Dedifferentiated amniotic fluid mesenchymal stem cell (primary cell): ENCODE data around the gene IRF7.

ENCODE experiments used
- DNase-seq: peaks from one replicate; pipeline ENCODE4 v3.0.0-alpha.2; 2016; ENCODE audit errors: extremely low spot score

The IRF7 gene

DNA sequence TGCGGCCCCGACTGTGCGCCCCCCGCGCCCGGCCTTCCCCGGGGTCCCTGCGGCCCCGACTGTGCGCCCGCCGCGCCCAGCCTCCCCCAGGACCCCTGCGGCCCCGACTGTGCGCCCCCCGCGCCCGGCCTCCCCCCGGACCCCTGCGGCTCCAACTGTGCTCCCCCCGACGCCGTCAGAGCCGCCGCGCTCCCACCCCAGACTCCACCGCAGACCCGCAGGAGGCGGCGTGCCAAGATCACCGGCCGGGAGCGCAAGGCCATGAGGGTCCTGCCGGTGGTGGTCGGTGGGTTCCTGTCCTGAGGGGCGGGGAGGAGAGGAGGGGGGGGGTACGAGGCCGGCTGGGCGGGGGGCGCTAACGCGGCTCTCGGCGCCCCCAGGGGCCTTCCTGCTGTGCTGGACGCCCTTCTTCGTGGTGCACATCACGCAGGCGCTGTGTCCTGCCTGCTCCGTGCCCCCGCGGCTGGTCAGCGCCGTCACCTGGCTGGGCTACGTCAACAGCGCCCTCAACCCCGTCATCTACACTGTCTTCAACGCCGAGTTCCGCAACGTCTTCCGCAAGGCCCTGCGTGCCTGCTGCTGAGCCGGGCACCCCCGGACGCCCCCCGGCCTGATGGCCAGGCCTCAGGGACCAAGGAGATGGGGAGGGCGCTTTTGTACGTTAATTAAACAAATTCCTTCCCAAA is 24.4 kb upstream of the IRF7 start:
- DNase-seq, result no peak

DNA sequence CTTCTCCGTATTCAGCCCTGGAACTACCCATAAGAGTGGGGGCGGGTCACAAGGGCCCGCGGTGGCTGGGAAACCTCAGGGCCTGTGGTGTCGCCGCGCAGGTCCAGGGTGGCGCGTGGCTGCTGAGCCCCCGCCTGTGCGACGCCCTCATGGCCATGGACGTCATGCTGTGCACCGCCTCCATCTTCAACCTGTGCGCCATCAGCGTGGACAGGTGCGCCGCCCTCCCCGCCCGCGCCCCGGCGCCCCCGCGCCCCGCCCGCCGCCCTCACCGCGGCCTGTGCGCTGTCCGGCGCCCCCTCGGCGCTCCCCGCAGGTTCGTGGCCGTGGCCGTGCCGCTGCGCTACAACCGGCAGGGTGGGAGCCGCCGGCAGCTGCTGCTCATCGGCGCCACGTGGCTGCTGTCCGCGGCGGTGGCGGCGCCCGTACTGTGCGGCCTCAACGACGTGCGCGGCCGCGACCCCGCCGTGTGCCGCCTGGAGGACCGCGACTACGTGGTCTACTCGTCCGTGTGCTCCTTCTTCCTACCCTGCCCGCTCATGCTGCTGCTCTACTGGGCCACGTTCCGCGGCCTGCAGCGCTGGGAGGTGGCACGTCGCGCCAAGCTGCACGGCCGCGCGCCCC is 23.7 kb upstream of the IRF7 start:
- DNase-seq, result no peak

DNA sequence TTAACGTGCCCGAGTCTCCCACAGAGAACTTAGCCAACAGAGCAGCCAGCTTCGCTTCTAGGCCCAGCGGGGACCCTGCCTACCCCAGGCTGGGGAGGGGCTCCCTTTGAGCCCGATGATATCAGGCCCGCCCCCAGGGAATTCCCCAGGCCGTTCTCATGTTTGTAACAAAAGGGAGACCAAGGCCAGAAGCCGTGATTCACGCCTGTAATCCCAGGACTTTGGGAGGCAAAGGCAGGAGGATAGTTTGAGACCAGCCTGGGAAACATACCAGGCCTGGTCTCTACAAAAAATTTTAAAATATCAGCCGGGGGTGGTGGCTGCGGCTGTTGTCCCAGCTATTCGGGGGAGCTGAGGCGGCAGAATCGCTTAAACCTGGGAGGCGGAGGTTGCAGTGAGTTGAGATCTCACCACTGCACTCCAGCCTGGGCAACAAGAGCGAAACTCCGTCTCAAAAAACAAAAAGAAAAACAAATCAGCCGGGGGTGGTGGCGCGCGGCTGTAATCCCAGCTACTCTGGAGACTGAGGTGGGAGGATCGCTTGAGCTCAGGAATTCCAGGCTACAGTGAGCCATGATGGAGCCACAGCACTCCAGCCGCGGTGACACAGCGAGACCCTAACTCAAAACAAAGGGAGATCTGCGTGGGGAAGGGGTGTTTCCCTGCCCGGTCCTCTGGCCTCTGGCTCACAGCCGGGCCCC is 23.0 kb upstream of the IRF7 start:
- no peak for DNase-seq

DNA sequence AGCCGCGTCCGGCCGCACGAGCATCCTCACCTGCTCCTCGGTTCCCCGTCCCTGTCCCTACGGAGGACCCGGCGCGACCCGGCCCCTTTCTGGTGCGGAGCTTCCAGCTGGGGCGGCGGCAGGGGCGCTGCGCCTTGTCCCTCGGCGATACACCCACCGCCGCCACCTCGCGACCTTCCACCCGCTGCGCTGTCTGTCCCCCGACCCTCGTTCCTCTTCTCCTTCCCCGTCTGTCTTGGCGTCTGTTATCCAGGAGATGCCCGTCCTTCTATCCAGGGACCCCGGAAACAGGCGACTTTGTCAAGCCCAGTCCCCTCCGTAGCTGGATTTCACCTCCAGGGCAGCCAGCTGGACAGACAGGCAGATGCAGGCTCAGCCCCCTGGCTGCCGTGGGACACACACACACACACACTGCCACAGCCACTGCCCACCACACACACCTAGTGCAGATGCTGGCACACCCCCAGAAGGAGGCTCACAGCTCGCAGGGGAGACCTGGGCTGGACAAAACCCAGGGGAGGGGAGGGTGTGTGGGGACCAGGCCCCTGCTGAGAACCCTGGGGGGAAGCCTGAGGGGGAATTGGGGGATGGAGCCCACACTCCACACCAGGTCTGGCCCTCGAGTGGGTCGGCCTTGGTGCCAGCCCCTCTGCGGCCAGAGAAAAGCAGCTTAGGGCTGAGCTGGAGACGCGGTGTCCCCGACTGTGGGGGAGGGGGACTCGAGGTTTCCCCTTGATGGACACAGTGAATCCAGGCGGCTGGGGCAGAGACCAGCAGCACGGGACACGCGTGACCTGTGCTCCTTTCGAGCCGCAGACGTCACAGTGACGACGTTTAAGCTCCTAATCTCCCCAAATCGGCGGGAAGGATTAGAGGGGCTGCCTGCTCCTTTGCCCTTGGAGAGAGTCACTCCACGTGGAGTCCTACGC is 22.1 kb upstream of the IRF7 start:
- no peak for DNase-seq

DNA sequence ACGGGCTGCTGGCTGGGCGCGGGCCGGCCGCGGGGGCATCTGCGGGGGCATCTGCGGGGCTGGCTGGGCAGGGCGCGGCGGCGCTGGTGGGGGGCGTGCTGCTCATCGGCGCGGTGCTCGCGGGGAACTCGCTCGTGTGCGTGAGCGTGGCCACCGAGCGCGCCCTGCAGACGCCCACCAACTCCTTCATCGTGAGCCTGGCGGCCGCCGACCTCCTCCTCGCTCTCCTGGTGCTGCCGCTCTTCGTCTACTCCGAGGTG is 21.5 kb upstream of the IRF7 start:
- DNase-seq, result no peak

DNA sequence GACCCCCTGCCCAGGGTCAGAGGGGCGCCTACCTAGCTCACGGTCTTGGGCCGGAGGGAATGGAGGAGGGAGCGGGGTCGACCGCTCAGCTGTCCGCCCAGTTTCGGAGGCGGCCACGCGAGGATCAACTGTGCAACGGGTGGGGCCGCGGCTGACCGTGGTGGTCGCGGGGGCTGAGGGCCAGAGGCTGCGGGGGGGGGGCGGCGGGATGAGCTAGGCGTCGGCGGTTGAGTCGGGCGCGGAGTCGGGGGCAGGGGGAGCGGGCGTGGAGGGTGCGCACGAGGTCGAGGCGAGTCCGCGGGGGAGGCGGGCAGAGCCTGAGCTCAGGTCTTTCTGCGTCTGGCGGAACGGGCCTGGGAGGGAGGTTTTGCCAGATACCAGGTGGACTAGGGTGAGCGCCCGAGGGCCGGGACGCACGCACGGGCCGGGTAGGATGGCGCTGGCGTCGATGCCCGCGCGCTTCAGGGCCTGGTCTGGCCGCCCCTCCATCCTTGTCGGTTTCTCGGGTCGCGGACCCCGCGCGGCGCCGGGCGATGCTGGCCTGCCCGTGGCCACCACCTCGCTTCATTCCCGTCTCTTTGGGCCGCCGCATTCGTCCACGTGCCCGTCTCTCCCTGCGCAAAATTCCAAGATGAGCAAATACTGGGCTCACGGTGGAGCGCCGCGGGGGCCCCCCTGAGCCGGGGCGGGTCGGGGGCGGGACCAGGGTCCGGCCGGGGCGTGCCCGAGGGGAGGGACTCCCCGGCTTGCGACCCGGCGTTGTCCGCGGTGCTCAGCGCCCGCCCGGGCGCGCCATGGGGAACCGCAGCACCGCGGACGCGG is 21.0 kb upstream of the IRF7 start, which contains the start of gene DRD4:
TSS of gene DRD4 (plus strand) at position 759 of the 822 bp plus-strand sequence. CDS start at position 795, 36 bp downstream.
- DNase-seq, result no peak

DNA sequence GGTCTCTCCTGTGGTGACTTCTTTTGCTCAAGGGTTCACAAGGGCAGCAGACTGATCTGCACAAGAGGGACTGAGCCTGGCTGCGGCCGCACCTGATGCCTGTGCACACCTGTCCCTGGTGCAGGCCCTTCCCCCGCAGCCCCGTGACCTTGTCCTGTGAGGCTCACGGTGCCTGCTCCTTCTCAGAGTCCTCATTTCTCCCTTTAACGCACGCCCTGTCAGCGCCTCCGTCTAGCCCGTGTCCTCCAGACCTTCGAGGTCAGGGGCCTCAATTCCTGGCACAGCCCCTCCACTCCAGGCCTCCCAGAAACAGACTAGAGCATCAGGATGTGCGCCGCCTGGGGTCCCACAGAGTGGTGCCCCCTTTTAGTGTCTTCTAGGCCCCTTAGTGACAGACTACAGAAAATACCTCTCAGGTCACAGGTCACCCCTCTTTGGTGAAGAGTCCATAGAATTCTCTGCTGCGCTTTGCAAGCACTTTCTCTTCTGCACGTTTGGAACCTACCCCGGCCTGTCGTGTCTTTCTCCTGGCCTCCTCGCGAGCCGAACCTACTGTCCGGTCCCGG is 20.3 kb upstream of the IRF7 start:
- no peak for DNase-seq

DNA sequence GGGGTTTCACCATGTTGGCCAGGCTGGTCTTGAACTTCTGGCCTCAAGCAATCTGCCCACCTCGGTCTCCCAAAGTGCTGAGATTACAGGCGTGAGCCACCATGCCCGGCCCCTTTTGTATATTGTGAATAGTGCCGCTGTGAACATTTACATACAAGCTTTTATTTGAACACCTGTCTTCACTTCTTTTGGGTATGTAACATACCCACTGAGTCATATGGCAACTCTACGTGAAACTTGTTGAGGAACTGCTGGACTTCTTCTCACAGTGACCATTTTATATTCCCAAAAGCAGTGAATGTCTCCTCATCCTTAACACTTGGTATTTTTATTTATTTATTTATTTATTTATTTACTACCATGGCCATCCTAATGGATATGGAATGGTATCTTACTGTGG is 15.1 kb upstream of the IRF7 start:
- no peak for DNase-seq

DNA sequence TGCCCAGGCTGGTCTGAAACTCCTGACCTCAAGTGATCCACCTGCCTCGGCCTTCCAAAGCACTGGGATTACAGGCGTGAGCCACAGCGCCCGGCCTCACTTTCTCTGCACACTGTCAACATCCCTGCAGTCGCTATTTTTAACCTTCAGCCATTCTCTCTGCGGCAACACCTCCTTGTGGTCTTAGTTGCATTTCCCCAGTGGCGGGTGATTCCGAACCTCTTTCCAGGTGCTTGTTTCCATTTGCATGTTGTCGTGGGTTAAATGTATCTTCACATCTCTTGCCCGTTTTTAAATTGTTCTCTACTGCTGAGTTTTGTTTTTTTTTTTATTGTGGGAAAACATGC is 13.5 kb upstream of the IRF7 start:
- DNase-seq, result no peak

DNA sequence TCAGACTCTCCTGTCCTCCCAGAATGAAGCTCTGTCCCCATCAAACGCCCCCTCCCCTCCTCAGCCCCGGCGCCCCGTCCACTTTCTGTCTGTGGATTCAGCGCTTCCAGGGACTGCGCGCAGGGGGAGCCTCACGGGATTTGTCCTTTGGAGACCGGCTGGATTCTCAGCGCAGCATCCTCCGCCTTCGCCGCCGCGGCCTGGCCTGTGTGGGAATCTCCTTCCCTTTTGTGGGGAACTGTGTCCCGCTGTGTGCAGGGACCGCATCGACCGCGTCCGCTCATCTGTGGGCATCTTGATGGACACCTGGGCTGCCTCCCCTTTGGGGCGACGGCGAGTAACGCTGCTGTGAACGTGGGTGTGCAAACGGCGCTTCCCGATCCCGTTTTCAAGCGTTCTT is 12.3 kb upstream of the IRF7 start:
- DNase-seq, result no peak

DNA sequence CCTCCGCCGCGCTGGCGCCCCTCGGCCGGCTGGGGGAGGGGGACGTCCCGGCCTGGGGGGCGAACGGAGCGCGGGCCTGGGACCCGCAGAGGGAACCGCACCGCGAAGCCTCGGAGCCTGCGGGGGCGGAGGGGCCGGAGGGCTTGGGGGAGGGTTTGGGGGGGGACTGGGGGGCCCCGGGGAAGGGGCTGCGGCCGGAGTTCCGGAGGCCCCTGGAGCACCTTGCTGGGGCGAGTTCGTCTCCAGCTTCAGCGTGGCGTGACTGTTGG is 11.5 kb upstream of the IRF7 start:
- no peak for DNase-seq

DNA sequence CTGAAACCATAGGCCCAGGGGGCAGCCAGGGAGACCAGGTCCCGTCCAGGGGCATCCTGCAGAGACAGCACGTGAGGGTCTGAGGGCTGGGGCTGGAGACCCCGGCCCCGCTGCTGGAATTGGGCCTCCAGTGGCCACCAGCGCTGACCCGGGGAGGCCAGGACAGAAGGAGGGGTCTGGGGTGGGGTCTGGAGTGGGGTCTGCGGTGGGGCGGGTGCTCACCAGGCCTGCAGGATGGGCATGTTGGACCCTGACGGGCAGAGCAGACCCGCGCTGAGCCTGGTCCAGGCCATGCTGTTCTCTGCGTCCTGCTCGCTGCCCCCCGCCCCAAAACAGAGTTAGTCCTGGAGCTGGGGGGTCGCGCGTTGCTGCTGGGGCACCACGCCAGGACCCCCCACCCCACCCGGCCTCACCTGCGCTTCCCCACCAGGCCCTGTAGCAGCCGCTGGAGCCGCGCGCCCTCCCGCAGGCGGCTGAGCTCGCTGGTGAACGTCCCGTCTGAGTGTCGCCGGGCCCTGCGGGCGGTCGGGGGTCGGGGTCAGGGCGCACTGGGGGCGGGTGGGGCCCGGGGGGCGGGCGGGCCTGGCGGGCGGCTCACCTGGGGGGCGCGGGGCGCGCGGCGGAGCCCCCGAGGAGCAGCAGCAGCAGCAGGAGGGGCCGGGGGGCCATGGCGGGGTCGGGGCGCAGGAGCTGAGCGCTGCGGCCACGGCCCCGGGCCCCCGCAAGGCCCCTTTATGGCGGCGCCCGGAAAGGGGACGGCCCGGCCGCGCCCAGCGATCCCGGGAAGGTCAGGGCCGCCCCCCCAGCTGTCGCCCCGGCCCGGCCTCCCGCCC is 10.9 kb upstream of the IRF7 start, which contains the start of gene SCT:
TSS of gene SCT (minus strand) at position 707 of the 833 bp plus-strand sequence. CDS start at position 669, 38 bp downstream.
- no peak for DNase-seq

DNA sequence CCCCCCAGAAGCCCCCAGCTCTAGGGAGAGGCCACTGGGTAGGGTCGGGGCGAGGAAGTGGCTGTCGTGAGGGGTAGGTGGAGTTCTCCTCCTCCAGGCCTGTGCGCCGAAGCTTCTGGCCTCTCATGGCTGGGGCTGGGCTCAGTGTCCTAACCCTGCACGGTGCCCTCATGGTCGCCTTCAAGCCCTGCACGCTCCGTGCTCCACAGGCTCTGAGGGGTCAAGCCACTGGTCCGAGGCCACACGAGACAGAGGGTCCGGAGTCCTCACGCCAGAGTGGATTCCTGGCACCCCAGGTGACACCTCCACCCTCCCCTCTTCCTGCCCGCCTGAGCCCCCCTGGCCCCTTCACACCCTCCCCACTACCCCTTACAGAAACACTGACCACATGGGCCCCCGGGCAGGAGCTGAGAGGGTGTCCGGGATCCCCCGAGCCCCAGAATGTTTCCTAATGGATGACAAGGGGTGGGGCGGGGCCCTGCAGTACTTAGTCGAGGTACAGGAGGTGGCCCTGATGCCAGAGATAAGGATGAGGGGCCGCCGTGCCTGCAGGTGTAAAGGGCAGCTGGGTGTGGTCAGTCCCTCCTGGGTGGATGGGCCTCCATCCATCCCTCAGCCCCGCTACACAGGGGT is 10.0 kb upstream of the IRF7 start:
- no peak for DNase-seq

DNA sequence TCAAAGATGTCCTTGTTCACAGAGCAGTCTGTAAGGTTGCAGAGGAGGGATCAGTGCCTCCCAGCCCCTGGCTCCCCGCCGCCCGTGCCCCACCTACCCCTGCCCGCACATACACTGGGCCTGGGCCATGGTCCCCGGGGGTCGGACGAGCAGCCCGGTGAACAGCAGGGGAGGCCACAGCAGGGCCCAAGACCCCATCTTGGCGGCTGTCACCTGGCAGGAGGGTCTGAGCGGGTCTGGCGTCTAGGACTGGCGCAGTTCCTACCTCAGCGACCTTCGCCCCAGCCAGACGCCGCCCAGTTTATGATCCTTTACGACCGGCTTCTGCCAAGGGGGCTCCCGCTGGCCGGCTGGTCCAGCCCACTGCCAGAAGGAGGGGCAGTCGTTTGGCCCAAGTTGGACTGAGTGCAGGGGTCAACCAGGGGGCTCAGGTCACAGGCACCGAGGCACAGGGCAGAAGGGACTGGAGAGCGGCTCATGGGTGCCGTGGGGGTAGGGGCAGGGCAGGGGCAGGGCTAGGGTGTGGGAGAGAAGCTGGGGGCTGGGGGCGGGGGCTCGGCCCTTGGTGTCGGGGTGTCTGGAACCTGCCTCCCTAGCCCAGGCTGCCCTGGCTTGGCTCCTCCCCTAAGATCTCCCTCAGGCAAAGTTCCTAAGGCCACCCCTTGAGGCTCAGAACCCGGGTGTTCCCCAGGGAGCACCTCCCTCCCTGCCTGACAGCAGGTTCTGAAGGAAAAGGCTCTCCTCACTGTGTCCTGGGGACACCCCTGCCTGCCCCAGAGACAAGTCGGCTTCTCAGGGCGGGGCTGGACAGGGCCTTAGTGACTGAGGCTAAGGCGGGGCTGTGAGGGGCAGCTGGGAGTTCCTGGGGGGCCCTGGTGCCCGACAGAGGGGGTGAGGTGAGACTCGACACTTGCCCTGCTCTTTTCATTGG is 9.2 kb upstream of the IRF7 start, which contains the start of gene CDHR5:
TSS of gene CDHR5 (minus strand) at position 251 of the 931 bp plus-strand sequence. CDS start at position 198, 53 bp downstream.
- no peak for DNase-seq

DNA sequence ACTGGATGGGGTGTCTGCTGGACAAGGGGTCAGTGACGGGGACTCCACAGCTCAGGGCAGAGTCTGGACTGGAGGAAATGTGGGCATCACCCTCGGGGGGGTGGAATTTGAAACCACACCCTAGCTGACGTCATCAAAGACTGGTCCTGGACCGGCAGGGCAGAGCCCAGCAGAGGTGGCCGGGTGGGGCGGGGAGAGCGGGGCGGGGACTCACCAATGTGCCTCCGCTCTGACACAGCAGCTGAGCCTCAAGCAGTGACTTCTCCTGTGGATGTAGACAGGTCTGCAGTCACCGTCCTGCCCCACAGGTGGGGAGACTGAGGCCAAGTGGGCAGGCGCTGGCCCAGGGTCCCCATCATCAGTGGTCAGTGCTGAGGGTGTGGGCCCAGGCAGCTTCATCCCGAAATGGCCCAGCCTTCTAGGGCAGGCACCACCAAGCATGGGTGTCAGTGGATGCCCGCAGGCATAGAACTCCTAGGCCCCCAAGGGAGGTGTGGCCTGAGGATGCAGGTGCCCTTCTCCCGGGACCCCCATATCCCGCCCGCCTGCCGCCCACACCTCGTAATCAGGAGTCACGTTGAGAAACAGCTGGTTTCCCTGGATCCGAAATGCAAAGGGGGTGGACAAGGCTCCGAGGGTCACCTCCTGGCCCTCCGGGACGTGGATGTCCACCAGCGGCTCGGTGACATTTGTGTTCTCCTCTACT is 8.4 kb upstream of the IRF7 start:
- DNase-seq, result no peak

DNA sequence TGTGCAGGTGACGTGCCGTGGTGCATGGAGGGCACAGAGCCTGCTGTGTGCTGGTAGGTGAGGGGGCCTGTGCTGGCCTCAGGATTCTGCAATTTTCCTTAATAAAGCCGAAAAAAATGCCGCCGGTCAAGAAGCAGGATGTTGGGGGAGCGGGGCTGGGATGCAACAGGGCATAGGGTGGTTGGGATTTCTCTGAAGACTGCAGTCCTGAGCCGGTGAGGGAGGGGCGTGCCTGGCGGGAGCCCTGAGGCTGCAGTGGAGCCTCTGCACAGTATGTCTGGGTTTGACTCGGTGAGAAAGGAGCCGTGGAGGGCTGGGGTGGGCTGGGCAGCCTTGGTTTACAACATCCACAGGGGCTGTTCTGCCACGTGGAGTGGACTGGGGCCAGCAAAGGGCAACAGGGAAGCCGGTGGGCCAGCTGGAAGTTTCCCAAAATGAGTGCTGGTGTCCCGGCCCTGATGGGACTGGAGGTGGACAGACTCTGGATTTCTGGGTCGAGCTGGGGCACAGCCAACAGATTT is 7.7 kb upstream of the IRF7 start:
- no peak for DNase-seq

DNA sequence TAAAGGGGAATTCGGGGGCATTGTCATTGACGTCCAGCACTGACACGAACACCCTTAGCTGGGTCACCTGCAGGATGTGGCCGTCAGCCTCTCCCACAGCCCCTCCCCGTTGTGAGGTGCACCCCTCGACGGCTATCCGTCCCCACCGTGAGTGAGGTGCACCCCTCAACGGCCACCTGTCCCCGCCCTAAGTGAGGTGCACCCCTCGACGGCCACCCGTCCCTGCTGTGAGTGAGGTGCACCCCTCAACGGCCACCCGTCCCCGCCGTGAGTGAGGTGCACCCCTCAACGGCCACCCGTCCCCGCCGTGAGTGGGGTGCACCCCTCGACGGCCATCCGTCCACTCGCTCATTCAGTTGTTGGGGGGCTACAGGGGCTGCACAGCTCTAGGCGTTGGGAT is 6.1 kb upstream of the IRF7 start:
- no peak for DNase-seq
